ENCODE results near the gene INAFM2. TPM values are rescaled to one million over a fixed set of nuclear protein-coding genes. Genes with fewer than 3 reads are reported as not detected.

The INAFM2 gene
- total RNA-seq, 1 experiment from 2014 or later = 8.8 TPM

GRCh38 chr15:40283615-40284300 lies 39.7 kb upstream of the INAFM2 start:
- no peak for ATAC-seq

More at GRCh38 chr15:40283615-40284300, 39.7 kb upstream of the INAFM2 start:
- ChIA-PET POLR2A (no interaction called here), RAD21 (ENCODE audit: low non-redundant PET in 1 of 2, low total read pairs in 2 of 2, uncharacterized antibody in 2 of 2, unreplicated experiment in 2 of 2) (no interaction called here), CTCF (interaction anchor here (1.2 to 1.9 kb wide), 2 partner anchors 9 to 28 kb away, joined by 3 to 4 read pairs; no protein-coding TSS in a partner anchor)
- no peak overlapping the region; a peak in 1 of 4 replicates for H3K4me3 ChIP-seq (replicated peaks in 1 of 2; ENCODE audit: low read depth in 1 of 2, low read length in 2 of 2)
- H3K9me2 ChIP-seq (ENCODE audit: insufficient read depth) = no peaks in the 10 kb centered on the region
- H3K36me3 ChIP-seq (ENCODE audit: control insufficient read depth in 1 of 2, insufficient read depth in 2 of 2, low read length in 2 of 2) = no peaks in the 10 kb centered on the region
- BruUV-seq (replicated peaks) = no TSS peak
- H3K4me1 ChIP-seq (ENCODE audit: control insufficient read depth in 1 of 2, insufficient read depth in 2 of 2, low read length in 2 of 2) = peaks cover 35 to 55% of the 10 kb centered on the region in 2 experiments
- intact Hi-C loops (cut with micrococcal nuclease) = no loop called here
- H4K20me1 ChIP-seq (ENCODE audit: insufficient read depth) = no peaks in the 10 kb centered on the region
- DNase-seq (ENCODE audit: low read depth, low spot score) = no peak
- H3K79me2 ChIP-seq (ENCODE audit: insufficient read depth, low read length) = no peaks in the 10 kb centered on the region
- H2AFZ ChIP-seq (ENCODE audit: low read depth, low read length, poor library complexity, severe bottlenecking) = no peak overlapping the region
- H3K9me3 ChIP-seq (ENCODE audit: control insufficient read depth in 1 of 2, insufficient read depth in 1 of 2, low read depth in 1 of 2, low read length in 2 of 2) = no peaks in the 10 kb centered on the region
- no peak overlapping the region for H3K27ac ChIP-seq (ENCODE audit: low read depth, low read length)
- no peaks in the 10 kb centered on the region for H3K27me3 ChIP-seq (ENCODE audit: insufficient read depth, low read length)
- H3K4me2 ChIP-seq (ENCODE audit: low read length) = peak overlapping the region; percentile 87
- TF ChIP-seq, protein P1, sequence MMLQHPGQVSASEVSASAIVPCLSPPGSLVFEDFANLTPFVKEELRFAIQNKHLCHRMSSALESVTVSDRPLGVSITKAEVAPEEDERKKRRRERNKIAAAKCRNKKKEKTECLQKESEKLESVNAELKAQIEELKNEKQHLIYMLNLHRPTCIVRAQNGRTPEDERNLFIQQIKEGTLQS (IDR thresholded peaks at IDR 0.05) = no peak
- TF ChIP-seq POLR2AphosphoS5 (IDR thresholded peaks at IDR 0.05; ENCODE audit: low read depth, low read length) (no peak), CBX3 (IDR thresholded peaks at IDR 0.05; ENCODE audit: low read depth) (no peak), FOSL1 (IDR thresholded peaks at IDR 0.05; ENCODE audit: low read depth) (no peak), ZFX (IDR thresholded peaks at IDR 0.05) (no peak), SP1 (IDR thresholded peaks at IDR 0.05; ENCODE audit: low read depth) (no peak), POLR2A (IDR thresholded peaks at IDR 0.05; ENCODE audit: borderline replicate concordance, extremely low read depth, insufficient read depth, insufficient read length) (no peak), YY1 (IDR thresholded peaks at IDR 0.05; ENCODE audit: extremely low read depth, insufficient replicate concordance, low read depth, low read length) (no peak), EZH2 (IDR thresholded peaks at IDR 0.05) (no peak), RAD21 (IDR thresholded peaks at IDR 0.05; ENCODE audit: low read depth) (no peak), SRF (IDR thresholded peaks at IDR 0.05; ENCODE audit: low read depth) (no peak), TCF7L2 (IDR thresholded peaks at IDR 0.05; ENCODE audit: borderline replicate concordance, extremely low read depth, insufficient read depth, insufficient read length) (no peak), ELF1 (IDR thresholded peaks at IDR 0.05; ENCODE audit: borderline replicate concordance, low read depth) (no peak), EZH2phosphoT487 (IDR thresholded peaks at IDR 0.05; ENCODE audit: borderline replicate concordance) (no peak), SIN3A (IDR thresholded peaks at IDR 0.05; ENCODE audit: low read depth) (no peak)
- TF ChIP-seq, protein P2, sequence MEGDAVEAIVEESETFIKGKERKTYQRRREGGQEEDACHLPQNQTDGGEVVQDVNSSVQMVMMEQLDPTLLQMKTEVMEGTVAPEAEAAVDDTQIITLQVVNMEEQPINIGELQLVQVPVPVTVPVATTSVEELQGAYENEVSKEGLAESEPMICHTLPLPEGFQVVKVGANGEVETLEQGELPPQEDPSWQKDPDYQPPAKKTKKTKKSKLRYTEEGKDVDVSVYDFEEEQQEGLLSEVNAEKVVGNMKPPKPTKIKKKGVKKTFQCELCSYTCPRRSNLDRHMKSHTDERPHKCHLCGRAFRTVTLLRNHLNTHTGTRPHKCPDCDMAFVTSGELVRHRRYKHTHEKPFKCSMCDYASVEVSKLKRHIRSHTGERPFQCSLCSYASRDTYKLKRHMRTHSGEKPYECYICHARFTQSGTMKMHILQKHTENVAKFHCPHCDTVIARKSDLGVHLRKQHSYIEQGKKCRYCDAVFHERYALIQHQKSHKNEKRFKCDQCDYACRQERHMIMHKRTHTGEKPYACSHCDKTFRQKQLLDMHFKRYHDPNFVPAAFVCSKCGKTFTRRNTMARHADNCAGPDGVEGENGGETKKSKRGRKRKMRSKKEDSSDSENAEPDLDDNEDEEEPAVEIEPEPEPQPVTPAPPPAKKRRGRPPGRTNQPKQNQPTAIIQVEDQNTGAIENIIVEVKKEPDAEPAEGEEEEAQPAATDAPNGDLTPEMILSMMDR (IDR thresholded peaks at IDR 0.05 in 2 of 3, conservative IDR thresholded peaks at IDR 0.05 in 1 of 3; ENCODE audit: borderline replicate concordance in 1 of 3, insufficient read depth in 1 of 3, low read depth in 2 of 3, low read length in 2 of 3) = no peak
- TF ChIP-seq, protein P3, sequence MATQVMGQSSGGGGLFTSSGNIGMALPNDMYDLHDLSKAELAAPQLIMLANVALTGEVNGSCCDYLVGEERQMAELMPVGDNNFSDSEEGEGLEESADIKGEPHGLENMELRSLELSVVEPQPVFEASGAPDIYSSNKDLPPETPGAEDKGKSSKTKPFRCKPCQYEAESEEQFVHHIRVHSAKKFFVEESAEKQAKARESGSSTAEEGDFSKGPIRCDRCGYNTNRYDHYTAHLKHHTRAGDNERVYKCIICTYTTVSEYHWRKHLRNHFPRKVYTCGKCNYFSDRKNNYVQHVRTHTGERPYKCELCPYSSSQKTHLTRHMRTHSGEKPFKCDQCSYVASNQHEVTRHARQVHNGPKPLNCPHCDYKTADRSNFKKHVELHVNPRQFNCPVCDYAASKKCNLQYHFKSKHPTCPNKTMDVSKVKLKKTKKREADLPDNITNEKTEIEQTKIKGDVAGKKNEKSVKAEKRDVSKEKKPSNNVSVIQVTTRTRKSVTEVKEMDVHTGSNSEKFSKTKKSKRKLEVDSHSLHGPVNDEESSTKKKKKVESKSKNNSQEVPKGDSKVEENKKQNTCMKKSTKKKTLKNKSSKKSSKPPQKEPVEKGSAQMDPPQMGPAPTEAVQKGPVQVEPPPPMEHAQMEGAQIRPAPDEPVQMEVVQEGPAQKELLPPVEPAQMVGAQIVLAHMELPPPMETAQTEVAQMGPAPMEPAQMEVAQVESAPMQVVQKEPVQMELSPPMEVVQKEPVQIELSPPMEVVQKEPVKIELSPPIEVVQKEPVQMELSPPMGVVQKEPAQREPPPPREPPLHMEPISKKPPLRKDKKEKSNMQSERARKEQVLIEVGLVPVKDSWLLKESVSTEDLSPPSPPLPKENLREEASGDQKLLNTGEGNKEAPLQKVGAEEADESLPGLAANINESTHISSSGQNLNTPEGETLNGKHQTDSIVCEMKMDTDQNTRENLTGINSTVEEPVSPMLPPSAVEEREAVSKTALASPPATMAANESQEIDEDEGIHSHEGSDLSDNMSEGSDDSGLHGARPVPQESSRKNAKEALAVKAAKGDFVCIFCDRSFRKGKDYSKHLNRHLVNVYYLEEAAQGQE (IDR thresholded peaks at IDR 0.05; ENCODE audit: low read depth) = no peak
- TF ChIP-seq, protein P4, sequence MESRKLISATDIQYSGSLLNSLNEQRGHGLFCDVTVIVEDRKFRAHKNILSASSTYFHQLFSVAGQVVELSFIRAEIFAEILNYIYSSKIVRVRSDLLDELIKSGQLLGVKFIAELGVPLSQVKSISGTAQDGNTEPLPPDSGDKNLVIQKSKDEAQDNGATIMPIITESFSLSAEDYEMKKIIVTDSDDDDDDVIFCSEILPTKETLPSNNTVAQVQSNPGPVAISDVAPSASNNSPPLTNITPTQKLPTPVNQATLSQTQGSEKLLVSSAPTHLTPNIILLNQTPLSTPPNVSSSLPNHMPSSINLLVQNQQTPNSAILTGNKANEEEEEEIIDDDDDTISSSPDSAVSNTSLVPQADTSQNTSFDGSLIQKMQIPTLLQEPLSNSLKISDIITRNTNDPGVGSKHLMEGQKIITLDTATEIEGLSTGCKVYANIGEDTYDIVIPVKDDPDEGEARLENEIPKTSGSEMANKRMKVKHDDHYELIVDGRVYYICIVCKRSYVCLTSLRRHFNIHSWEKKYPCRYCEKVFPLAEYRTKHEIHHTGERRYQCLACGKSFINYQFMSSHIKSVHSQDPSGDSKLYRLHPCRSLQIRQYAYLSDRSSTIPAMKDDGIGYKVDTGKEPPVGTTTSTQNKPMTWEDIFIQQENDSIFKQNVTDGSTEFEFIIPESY (IDR thresholded peaks at IDR 0.05; ENCODE audit: extremely low read depth, insufficient replicate concordance, low read length) = no peak
- TF ChIP-seq, protein P5, sequence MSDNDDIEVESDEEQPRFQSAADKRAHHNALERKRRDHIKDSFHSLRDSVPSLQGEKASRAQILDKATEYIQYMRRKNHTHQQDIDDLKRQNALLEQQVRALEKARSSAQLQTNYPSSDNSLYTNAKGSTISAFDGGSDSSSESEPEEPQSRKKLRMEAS (IDR thresholded peaks at IDR 0.05) = no peak
- H3K9ac ChIP-seq (ENCODE audit: low read length) = no peak overlapping the region

Data from HCT116 (cell line).